GM18907 (cell line): ENCODE measurements around the gene ERICH2.

Experiments used
- ATAC-seq: cut with Tn5 transposase; IDR thresholded peaks from one replicate; pipeline ENCODE4 v1.9.1; 2021; ENCODE audit warnings: mild to moderate bottlenecking, moderate library complexity; ENCODE audit not compliant: unreplicated experiment

Gene ERICH2

GRCh38 chr2:170761572-170761971 lies 8.6 kb upstream of the ERICH2 start:
- ATAC-seq = no peak

GRCh38 chr2:170762760-170763159 lies 7.4 kb upstream of the ERICH2 start:
- ATAC-seq = no peak

GRCh38 chr2:170763232-170763631 lies 6.9 kb upstream of the ERICH2 start:
- no peak for ATAC-seq

- ATAC-seq = no peak
These were observed 5.3 kb upstream of the ERICH2 start for GRCh38 chr2:170764880-170765261.

- ATAC-seq = no peak
These were observed 3.5 kb upstream of the ERICH2 start for GRCh38 chr2:170766693-170767092.

GRCh38 chr2:170770606-170771420 lies 635 bp downstream of the ERICH2 start:
- peak; percentile 79 for ATAC-seq

- no peak for ATAC-seq
These were observed 1.3 kb downstream of the ERICH2 start for GRCh38 chr2:170771421-170771937.

- ATAC-seq = no peak
These were observed 2.1 kb downstream of the ERICH2 start for GRCh38 chr2:170772295-170772694.

GRCh38 chr2:170774074-170774473 lies 3.9 kb downstream of the ERICH2 start:
- no peak for ATAC-seq

- ATAC-seq = no peak
These were observed 8.7 kb downstream of the ERICH2 start for GRCh38 chr2:170778900-170779299.

GRCh38 chr2:170779304-170779703 lies 9.1 kb downstream of the ERICH2 start:
- no peak for ATAC-seq

GRCh38 chr2:170782673-170783072 lies 12.5 kb downstream of the ERICH2 start:
- no peak for ATAC-seq

- no peak for ATAC-seq
These were observed 13.4 kb downstream of the ERICH2 start for GRCh38 chr2:170783549-170783948.

GRCh38 chr2:170798996-170799395 lies 28.8 kb downstream of the ERICH2 start:
- ATAC-seq = no peak

GRCh38 chr2:170806548-170806947 lies 36.4 kb downstream of the ERICH2 start:
- ATAC-seq = no peak

GRCh38 chr2:170812710-170813600 lies 42.8 kb downstream of the ERICH2 start:
- ATAC-seq = no peak

- no peak for ATAC-seq
These were observed 43.7 kb downstream of the ERICH2 start for GRCh38 chr2:170813611-170814532.

GRCh38 chr2:170814533-170815230 lies 44.5 kb downstream of the ERICH2 start:
- ATAC-seq = no peak

- no peak for ATAC-seq
These were observed 45.1 kb downstream of the ERICH2 start for GRCh38 chr2:170815311-170815710.
